Esophagus squamous epithelium (tissue), 5 donors: ENCODE results near the gene SLC5A11. TPM values are rescaled to one million over a fixed set of nuclear protein-coding genes. Genes with fewer than 3 reads are reported as not detected.
A peak's percentile ranks its signal among the peaks of the same experiment; 100 is the strongest.
"Not testable (repeated sequence)": the region's sequence is repeated elsewhere in the genome, so short reads cannot be mapped to it uniquely, and the experiment has no call there.

Source experiments
- DNase-seq: peaks from one replicate; lab custom pipeline; 2025; lab: John Stamatoyannopoulos, UW
- H3K27ac ChIP-seq, 4 donors: fragments of 200-600 bp; sonication (generic); one replicate each; pipeline ENCODE4 v1.5.1; 2016 to 2019; ENCODE audit warnings: mild to moderate bottlenecking in 1 of 4
- H3K27me3 ChIP-seq, 4 donors: fragments of 200-600 bp; sonication (generic); 1 replicate in 3 of 4; 2 replicates in 1 of 4; pipeline versions ENCODE4 v1.5.1 to v1.6.0; 2017 to 2021; ENCODE audit warnings: antibody characterized with exemption in 1 of 4
- H3K36me3 ChIP-seq, 3 donors: fragments of 200-600 bp; sonication (generic); one replicate each; pipeline ENCODE4 v1.5.1; 2016 to 2019
- H3K4me1 ChIP-seq, 3 donors: fragments of 200-600 bp; sonication (generic); one replicate each; pipeline ENCODE4 v1.5.1; 2017 to 2019
- H3K4me3 ChIP-seq, 4 donors: fragments of 200-600 bp; sonication (generic); 1 replicate in 3 of 4; 2 replicates in 1 of 4; pipeline ENCODE4 v1.5.1; 2016 to 2019; ENCODE audit warnings: mild to moderate bottlenecking in 2 of 4, moderate library complexity in 1 of 4
- H3K9me3 ChIP-seq, 3 donors: fragments of 200-600 bp; sonication (generic); one replicate each; pipeline ENCODE4 v1.5.1; 2016 to 2019
- CTCF ChIP-seq, 6 experiments: fragments of 450-650 bp in 4 of 6; fragments of 200-600 bp in 2 of 6; sonication (generic) in 2 of 6; IDR thresholded peaks; one replicate each; pipeline ENCODE4 v1.5.1; 2016 to 2019; ENCODE audit warnings: antibody characterized with exemption in 6 of 6, mild to moderate bottlenecking in 4 of 6, moderate library complexity in 4 of 6
- POLR2A ChIP-seq, 4 donors: fragments of 450-650 bp; IDR thresholded peaks; one replicate each; pipeline ENCODE4 v1.6.1; 2017; ENCODE audit warnings: antibody characterized with exemption in 4 of 4, mild to moderate bottlenecking in 4 of 4, moderate library complexity in 3 of 4
- WGBS, 2 donors: methylation state at CpG; one replicate each; pipeline ENCODE4 v1.1.5; 2018; 5-methylcytosine and 5-hydroxymethylcytosine counted together
- intact Hi-C: fragments of 100-400 bp; cut with DNase I; formaldehyde crosslinking; loops from one replicate; pipeline ENCODE4 v1.15.0; 2022
- total RNA-seq, 4 donors: library from RNA; depleted of rRNA; stranded (reverse); fragments of >200 nt; gene quantifications; one replicate each; pipeline ENCODE4 v1.1.0, GENCODE V29; 2016
- donor health status: DM: yes; HTN: yes; CAD: no.

Gene SLC5A11
- total RNA-seq, 4 donors from 2014 or later: 1.1 TPM; not detected in 3

DNA sequence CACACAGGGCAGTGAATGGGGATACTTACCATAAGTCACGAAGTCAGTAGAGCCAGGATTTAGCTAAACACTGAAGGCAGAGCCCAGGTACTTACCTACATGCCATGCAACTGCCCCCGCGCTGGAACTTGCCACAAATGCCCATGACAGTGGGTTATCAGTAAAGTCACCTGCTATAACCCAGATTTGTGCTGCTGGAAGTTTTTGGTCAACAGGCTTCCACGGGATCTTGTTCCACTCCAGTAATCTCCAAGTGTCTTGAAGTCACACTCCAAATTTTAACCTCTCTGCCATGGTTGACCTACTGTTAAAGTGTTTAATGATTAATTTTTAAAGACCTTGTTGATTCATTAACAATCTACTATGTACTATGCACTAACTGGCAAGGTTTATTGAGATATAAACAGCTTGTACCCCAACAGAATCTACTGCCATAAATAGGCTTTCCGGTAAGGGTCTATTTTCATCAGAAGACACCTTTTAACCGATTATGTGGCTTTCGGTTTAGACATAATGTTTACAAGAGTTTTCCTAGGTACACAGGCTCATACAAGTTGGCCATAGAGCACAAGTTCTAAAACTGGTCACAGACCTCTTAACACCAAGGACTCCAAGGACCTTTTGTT lies 6.3 kb upstream of the SLC5A11 start:
- peak overlapping the region in 3 of 4 donors; percentile 4 to 47 (median 10) for H3K27ac ChIP-seq
- no peak overlapping the region for H3K4me3 ChIP-seq
- WGBS, 2 donors: 84 to 91% methylated on average over 7 of the region's 7 CpGs
- no peaks in the 10 kb centered on the region for H3K9me3 ChIP-seq
- no peak for DNase-seq
- intact Hi-C loops: no loop called here
- no peaks in the 10 kb centered on the region for H3K27me3 ChIP-seq
- no peak for TF ChIP-seq POLR2A (IDR thresholded peaks at IDR 0.05)
- TF ChIP-seq CTCF (IDR thresholded peaks at IDR 0.05): no peak
- no peaks in the 10 kb centered on the region for H3K36me3 ChIP-seq
- H3K4me1 ChIP-seq: peaks cover 0 to 20% (median 19%) of the 10 kb centered on the region in 3 donors

DNA sequence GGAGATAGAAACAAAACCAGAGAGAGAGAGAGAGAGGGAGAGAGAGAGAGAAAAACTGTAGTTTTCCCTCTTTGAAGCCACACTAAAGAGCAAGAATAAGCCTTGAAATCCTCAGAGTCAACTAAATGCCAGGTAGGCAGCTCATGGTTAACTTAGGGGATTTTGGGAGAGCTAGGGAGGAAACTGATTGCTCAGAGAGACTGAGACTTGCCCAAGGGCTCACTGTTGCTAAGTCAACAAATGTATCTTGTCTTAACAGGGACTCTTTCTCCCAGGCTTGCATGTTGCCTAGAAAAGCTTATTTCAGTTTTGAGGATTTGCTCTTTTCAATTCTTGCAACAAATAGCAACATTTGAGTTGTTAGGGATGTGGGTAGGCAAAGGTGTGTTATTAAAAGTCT lies 4.5 kb upstream of the SLC5A11 start:
- Histone ChIP-seq H3K36me3 (no peaks in the 10 kb centered on the region), H3K4me3 (no peak overlapping the region), H3K4me1 (peaks cover 0 to 19% (median 18%) of the 10 kb centered on the region in 3 donors), H3K9me3 (no peaks in the 10 kb centered on the region), H3K27ac (no peak overlapping the region), H3K27me3 (no peaks in the 10 kb centered on the region)
- TF ChIP-seq POLR2A (IDR thresholded peaks at IDR 0.05): no peak
- no peak for TF ChIP-seq CTCF (IDR thresholded peaks at IDR 0.05)
- intact Hi-C loops: no loop called here
- DNase-seq: no peak

DNA sequence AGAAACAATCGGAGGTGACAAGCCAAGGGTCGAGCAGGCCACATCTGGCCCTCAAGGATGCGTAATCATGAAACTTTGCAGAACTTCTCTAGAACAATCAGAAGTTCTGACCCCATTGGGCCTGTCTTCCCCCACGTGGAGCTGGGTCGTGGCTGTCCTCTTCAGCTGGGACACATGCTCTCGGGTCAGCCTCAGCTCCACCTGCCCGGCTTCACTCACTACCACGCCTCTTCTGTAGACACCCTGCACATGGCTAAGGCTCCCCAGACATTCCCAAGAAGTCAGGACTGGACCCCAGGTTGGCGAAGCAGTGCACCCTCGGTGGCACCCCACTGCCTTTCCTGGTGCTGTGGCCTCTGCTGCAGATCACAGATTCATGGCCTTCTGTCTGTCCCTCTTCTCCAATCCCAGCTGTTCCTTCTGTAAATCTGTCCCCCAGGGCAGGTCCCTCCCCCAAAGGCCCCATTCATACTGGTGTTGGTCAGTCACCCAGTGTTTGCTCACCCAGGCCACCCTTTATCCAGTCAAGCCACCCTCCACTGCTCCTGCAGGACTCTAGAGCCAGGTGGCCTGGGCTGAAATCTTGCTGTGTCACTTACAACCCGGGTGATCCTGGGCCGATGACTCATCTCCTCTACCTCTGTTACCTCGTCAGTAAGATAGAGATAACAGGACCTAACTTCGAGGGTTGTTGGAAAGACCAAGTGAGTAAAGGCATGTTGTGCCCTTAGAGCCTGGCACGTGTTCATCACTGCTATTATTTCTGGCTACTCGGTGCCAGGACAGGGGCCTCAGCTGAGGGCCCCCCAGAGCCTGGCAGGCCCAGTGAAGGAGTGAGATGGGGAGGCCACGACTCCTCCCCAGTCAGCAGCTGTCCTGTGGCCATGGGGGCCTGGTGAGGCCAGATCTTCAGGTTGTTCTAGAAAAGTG lies 1.4 kb upstream of the SLC5A11 start:
- Histone ChIP-seq H3K4me3 (no peak overlapping the region), H3K9me3 (no peaks in the 10 kb centered on the region), H3K4me1 (peaks cover 0 to 8% (median 6%) of the 10 kb centered on the region in 3 donors), H3K27ac (no peak overlapping the region), H3K27me3 (no peaks in the 10 kb centered on the region), H3K36me3 (no peaks in the 10 kb centered on the region)
- WGBS, 2 donors: 70 to 82% methylated on average over 11 to 16 of the region's 17 CpGs
- TF ChIP-seq POLR2A (IDR thresholded peaks at IDR 0.05) (no peak), CTCF (IDR thresholded peaks at IDR 0.05) (no peak)
- intact Hi-C loops: no loop called here
- DNase-seq: no peak

GRCh38 chr16:24845031-24845365 lies 765 bp upstream of the SLC5A11 start:
- WGBS, 2 donors: 80 to 88% methylated on average over 1 to 2 of the region's 2 CpGs
- H3K4me3 ChIP-seq, H3K9me3 ChIP-seq, H3K4me1 ChIP-seq, intact Hi-C loops, DNase-seq, H3K27ac ChIP-seq, H3K36me3 ChIP-seq, H3K27me3 ChIP-seq: not testable (repeated sequence)

DNA sequence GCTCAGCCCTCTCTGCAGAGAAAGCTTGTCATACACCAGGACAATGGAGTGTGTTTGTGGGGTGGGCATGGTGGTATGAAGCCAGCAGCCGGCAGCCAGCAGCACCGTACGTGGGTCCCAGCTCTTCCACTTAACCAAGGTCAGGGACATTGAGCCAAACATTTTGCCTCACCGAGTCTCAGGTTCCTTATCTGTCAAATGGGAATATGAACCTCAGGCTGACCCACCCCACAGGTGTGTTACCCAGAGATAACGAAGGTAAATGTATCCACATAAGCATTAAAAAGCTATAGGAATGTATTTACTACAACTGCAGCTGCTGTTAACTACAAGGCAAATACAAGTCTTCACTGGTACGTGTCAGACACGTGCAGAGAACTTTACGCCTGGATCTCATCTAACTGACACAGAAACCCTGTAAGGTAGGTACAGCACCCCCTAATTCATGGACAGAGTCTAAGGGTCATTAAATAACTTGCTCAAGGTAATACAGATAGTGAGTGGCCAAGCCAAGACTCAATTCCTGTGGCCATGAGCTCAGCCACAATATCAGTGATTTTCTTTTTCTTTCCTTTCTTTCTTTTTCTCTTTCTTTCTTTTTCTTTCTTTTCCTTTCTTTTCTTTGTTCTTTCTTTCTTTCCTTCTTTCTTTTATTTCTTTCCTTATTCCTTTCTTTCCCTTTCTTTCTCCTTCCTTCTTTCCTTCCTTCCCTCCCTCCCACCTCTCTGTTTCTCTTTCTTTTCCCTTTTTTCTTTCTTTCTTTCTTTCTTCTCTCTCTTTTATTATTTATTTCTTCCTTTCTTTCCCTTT lies 990 bp downstream of the SLC5A11 start:
- intact Hi-C loops: no loop called here
- no peak overlapping the region for H3K27ac ChIP-seq
- DNase-seq: no peak
- no peaks in the 10 kb centered on the region for H3K9me3 ChIP-seq
- H3K4me3 ChIP-seq: no peak overlapping the region
- 68 to 75% methylated on average over 7 to 8 of the region's 8 CpGs for WGBS, 2 donors
- H3K4me1 ChIP-seq: peaks cover 0 to 5% (median 0%) of the 10 kb centered on the region in 3 donors
- no peaks in the 10 kb centered on the region for H3K27me3 ChIP-seq
- H3K36me3 ChIP-seq: no peaks in the 10 kb centered on the region
- TF ChIP-seq CTCF (IDR thresholded peaks at IDR 0.05) (no peak), POLR2A (IDR thresholded peaks at IDR 0.05) (no peak)
